ENCODE measurements around the gene THRB.
A peak's percentile ranks its signal among the peaks of the same experiment; 100 is the strongest.

DNA sequence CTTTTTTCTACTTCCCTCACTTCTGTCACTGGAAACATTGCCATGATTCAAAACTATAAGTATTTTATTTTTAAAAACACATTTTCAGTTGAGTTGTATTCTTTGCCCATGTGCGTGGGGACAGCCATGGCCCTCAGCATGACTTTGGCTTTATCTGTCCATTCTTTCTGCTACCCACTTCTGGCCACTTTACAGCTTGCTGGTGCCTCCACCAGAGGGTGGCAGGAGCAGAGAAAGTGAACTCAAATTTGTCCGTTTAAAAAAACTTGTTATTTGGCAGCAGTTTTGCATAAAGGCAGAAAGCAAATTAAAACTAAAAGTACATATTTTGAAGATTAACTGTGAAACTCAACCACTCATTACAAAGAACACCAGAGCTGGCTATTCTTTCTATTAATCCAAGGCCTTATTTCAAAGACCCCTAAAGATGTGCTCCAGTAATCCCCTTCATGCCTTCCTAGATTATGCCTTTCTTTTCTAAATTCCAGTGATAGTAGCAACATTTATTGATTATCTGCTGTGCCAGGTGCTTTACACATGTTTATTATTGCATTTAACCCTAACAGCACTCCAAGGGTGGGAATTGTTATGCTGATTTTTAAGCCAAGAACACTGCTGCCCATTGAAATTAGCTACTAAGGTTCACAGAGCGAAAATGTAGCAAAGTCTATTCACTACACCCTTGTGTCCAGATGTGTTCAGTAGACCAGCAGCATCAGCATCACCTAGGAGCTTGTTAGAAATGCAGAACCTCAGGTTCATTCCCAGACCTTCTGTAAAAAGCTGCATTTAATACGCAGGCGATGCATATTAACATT, 134.8 kb downstream of the THRB start:
- TF ChIP-seq, protein P1, sequence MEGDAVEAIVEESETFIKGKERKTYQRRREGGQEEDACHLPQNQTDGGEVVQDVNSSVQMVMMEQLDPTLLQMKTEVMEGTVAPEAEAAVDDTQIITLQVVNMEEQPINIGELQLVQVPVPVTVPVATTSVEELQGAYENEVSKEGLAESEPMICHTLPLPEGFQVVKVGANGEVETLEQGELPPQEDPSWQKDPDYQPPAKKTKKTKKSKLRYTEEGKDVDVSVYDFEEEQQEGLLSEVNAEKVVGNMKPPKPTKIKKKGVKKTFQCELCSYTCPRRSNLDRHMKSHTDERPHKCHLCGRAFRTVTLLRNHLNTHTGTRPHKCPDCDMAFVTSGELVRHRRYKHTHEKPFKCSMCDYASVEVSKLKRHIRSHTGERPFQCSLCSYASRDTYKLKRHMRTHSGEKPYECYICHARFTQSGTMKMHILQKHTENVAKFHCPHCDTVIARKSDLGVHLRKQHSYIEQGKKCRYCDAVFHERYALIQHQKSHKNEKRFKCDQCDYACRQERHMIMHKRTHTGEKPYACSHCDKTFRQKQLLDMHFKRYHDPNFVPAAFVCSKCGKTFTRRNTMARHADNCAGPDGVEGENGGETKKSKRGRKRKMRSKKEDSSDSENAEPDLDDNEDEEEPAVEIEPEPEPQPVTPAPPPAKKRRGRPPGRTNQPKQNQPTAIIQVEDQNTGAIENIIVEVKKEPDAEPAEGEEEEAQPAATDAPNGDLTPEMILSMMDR (IDR thresholded peaks at IDR 0.05): peak in 5 of 12 donors; percentile 9 to 45 (median 35)
- TF ChIP-seq POLR2A (IDR thresholded peaks at IDR 0.05): no peak

All from heart left ventricle (tissue), 13 donors.